Testis (tissue), 2 donors: ENCODE data around the gene ARHGAP36.

ENCODE experiments used
- POLR2A ChIP-seq: fragments of 450-650 bp; IDR thresholded peaks from one replicate; pipeline ENCODE4 v1.6.1; 2017; ENCODE audit warnings: antibody characterized with exemption, mild to moderate bottlenecking, moderate library complexity
- TF ChIP-seq, protein P1 (sequence below), 3 experiments: fragments of 450-650 bp in 2 of 3; fragments of 200-600 bp in 1 of 3; sonication (generic) in 1 of 3; IDR thresholded peaks; one replicate each; pipeline ENCODE4 v1.5.1; 2016 to 2019; ENCODE audit warnings: antibody characterized with exemption in 3 of 3, mild to moderate bottlenecking in 2 of 3, moderate library complexity in 1 of 3

DNA sequence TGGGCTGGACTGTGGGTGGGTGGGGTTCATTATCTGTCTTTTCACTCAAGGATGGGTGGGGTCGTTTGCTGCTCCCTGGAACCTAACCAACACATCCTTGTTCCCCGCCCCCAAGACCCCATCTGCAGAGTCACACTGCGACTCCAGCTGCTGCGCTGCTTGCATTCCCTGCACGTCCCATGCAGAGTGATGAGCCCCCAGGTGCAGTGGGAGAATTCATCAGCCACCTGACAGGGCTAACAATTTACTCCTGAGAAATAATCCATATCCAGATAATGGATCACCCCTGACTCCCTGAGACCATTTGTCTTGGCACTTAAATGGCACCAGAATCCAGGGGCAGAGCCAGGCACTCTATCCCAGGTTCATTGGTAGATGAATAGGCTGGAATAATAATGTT, 12.4 kb upstream of the ARHGAP36 start:
- TF ChIP-seq, protein P1, sequence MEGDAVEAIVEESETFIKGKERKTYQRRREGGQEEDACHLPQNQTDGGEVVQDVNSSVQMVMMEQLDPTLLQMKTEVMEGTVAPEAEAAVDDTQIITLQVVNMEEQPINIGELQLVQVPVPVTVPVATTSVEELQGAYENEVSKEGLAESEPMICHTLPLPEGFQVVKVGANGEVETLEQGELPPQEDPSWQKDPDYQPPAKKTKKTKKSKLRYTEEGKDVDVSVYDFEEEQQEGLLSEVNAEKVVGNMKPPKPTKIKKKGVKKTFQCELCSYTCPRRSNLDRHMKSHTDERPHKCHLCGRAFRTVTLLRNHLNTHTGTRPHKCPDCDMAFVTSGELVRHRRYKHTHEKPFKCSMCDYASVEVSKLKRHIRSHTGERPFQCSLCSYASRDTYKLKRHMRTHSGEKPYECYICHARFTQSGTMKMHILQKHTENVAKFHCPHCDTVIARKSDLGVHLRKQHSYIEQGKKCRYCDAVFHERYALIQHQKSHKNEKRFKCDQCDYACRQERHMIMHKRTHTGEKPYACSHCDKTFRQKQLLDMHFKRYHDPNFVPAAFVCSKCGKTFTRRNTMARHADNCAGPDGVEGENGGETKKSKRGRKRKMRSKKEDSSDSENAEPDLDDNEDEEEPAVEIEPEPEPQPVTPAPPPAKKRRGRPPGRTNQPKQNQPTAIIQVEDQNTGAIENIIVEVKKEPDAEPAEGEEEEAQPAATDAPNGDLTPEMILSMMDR (IDR thresholded peaks at IDR 0.05) = no peak
- no peak for TF ChIP-seq POLR2A
